Stimulated activated CD8-positive, alpha-beta memory T cell treated with anti-CD3 and anti-CD28 coated beads, Interleukin-15, amount 100 ng/mL, for 4 hours (primary cell): ENCODE results near the gene FAM153A.
"Not testable (repeated sequence)": the region's sequence is repeated elsewhere in the genome, so short reads cannot be mapped to it uniquely, and the experiment has no call there.

ENCODE experiments used
- DNase-seq, 2 donors: peaks; one replicate each; pipeline ENCODE4 v3.0.0-alpha.2; 2020; ENCODE audit warnings: low read depth in 2 of 2

The FAM153A gene

GRCh38 chr5:177724858-177725257 lies 57.8 kb downstream of the FAM153A start:
- not testable (repeated sequence) for DNase-seq

- DNase-seq, result not testable (repeated sequence)
Observed at GRCh38 chr5:177723831-177724485, 58.7 kb downstream of the FAM153A start.

- DNase-seq, result not testable (repeated sequence)
Observed at GRCh38 chr5:177722829-177723228, 59.9 kb downstream of the FAM153A start.

GRCh38 chr5:177719989-177720388 lies 62.7 kb downstream of the FAM153A start:
- not testable (repeated sequence) for DNase-seq

- not testable (repeated sequence) for DNase-seq
Observed at GRCh38 chr5:177715423-177715822, 67.3 kb downstream of the FAM153A start.

GRCh38 chr5:177696100-177696499 lies 86.6 kb downstream of the FAM153A start:
- not testable (repeated sequence) for DNase-seq

GRCh38 chr5:177695356-177695930 lies 87.3 kb downstream of the FAM153A start:
- DNase-seq, result not testable (repeated sequence)

GRCh38 chr5:177694518-177694835 lies 88.2 kb downstream of the FAM153A start:
- DNase-seq, result not testable (repeated sequence)

GRCh38 chr5:177693671-177694517 lies 88.8 kb downstream of the FAM153A start:
- DNase-seq, result not testable (repeated sequence)

GRCh38 chr5:177692969-177693368 lies 89.7 kb downstream of the FAM153A start:
- DNase-seq, result not testable (repeated sequence)

GRCh38 chr5:177692507-177692906 lies 90.2 kb downstream of the FAM153A start:
- not testable (repeated sequence) for DNase-seq

- DNase-seq, result not testable (repeated sequence)
Observed at GRCh38 chr5:177689011-177689610, 93.6 kb downstream of the FAM153A start.

GRCh38 chr5:177688091-177688490 lies 94.6 kb downstream of the FAM153A start:
- DNase-seq, result not testable (repeated sequence)

- DNase-seq, result not testable (repeated sequence)
Observed at GRCh38 chr5:177681920-177682319, 100.8 kb downstream of the FAM153A start.
